HepG2 (cell line): ENCODE results near the gene PODXL. TPM values are rescaled to one million over a fixed set of nuclear protein-coding genes. Genes with fewer than 3 reads are reported as not detected.

ENCODE experiments used
- ATAD3A ChIP-seq: sonication (generic); formaldehyde crosslinking; IDR thresholded peaks from 2 replicates; pipeline ENCODE4 v1.4.0; 2020; ENCODE audit warnings: missing genetic modification reagents
- CAMTA2 ChIP-seq: sonication (generic); formaldehyde crosslinking; IDR thresholded peaks from 2 replicates; pipeline ENCODE4 v1.4.0; 2020; ENCODE audit warnings: mild to moderate bottlenecking, missing genetic modification reagents, borderline replicate concordance
- ETV5 ChIP-seq: IDR thresholded peaks from 2 replicates; pipeline ENCODE4 v1.6.1; 2018; ENCODE audit warnings: missing biosample characterization, missing genetic modification reagents, inconsistent platforms, borderline replicate concordance
- FOXA1 ChIP-seq, 2 experiments: fragments of 450-650 bp in 1 of 2; sonication (generic) in 1 of 2; formaldehyde crosslinking in 1 of 2; IDR thresholded peaks; 2 replicates each; pipeline versions ENCODE4 v1.4.0 to v1.6.1; 2016 to 2020; ENCODE audit warnings: missing genetic modification reagents in 1 of 2
- HOXA7 ChIP-seq: sonication (generic); formaldehyde crosslinking; IDR thresholded peaks from 2 replicates; pipeline ENCODE4 v1.8.1; 2022; ENCODE audit warnings: mild to moderate bottlenecking, missing genetic modification reagents, moderate library complexity
- KDM2A ChIP-seq: sonication (generic); formaldehyde crosslinking; IDR thresholded peaks from 2 replicates; pipeline ENCODE4 v1.4.0; 2020; ENCODE audit warnings: low read depth, missing genetic modification reagents, borderline replicate concordance
- KDM5B ChIP-seq: sonication (generic); formaldehyde crosslinking; IDR thresholded peaks from 2 replicates; pipeline ENCODE4 v1.4.0; 2020; ENCODE audit warnings: missing genetic modification reagents, mild to moderate bottlenecking, borderline replicate concordance
- MXD4 ChIP-seq: IDR thresholded peaks from 2 replicates; pipeline ENCODE4 v1.6.1; 2016; ENCODE audit warnings: mild to moderate bottlenecking, missing biosample characterization, missing genetic modification reagents
- MYNN ChIP-seq: sonication (generic); formaldehyde crosslinking; IDR thresholded peaks from 2 replicates; pipeline ENCODE4 v1.4.0; 2020; ENCODE audit warnings: mild to moderate bottlenecking, low read depth, missing genetic modification reagents
- NR2F6 ChIP-seq, 2 experiments: IDR thresholded peaks; 2 replicates each; pipeline ENCODE4 v1.6.1; 2016; ENCODE audit warnings: antibody characterized with exemption in 1 of 2, mild to moderate bottlenecking in 1 of 2
- POLR2G ChIP-seq: fragments of 200-400 bp; formaldehyde crosslinking; IDR thresholded peaks from 2 replicates; pipeline ENCODE4 v1.6.1; 2018; ENCODE audit warnings: mild to moderate bottlenecking, low read depth, low read length, moderate library complexity
- RCOR2 ChIP-seq: IDR thresholded peaks from 2 replicates; pipeline ENCODE4 v1.6.1; 2016; ENCODE audit warnings: missing biosample characterization, missing genetic modification reagents
- REPIN1 ChIP-seq: sonication (generic); formaldehyde crosslinking; IDR thresholded peaks from 2 replicates; pipeline ENCODE4 v1.8.0; 2022; ENCODE audit warnings: missing genetic modification reagents, low read depth, mild to moderate bottlenecking, borderline replicate concordance
- SALL1 ChIP-seq: sonication (generic); formaldehyde crosslinking; IDR thresholded peaks from 2 replicates; pipeline ENCODE4 v1.8.0; 2022; ENCODE audit warnings: mild to moderate bottlenecking, missing genetic modification reagents
- SCMH1 ChIP-seq: sonication (generic); formaldehyde crosslinking; IDR thresholded peaks from 2 replicates; pipeline ENCODE4 v1.9.0; 2021; ENCODE audit warnings: missing genetic modification reagents, mild to moderate bottlenecking, borderline replicate concordance
- SUZ12 ChIP-seq: fragments of 150-350 bp; IDR thresholded peaks from 2 replicates; pipeline ENCODE4 v1.6.1; 2014; ENCODE audit warnings: low read depth, low read length
- ZNF569 ChIP-seq: sonication (generic); formaldehyde crosslinking; IDR thresholded peaks from 2 replicates; pipeline ENCODE4 v1.5.0; 2020; ENCODE audit warnings: mild to moderate bottlenecking, missing genetic modification reagents, moderate library complexity, borderline replicate concordance
- polyA plus RNA-seq, 8 experiments: library from polyadenylated mRNA; depleted of rRNA in 3 of 8; stranded (reverse) in 7 of 8; unstranded in 1 of 8; fragments of >200 nt; fragmentation: Illumina TruSeq in 4 of 8; extraction: Trizol in 4 of 8; gene quantifications; 2 replicates each; pipeline versions ENCODE4 v1.2.1 to v1.2.3, GENCODE V29; 2011 to 2016; ENCODE audit warnings: low read depth in 4 of 8, missing spikeins in 1 of 8, mixed read lengths in 1 of 8; ENCODE audit not compliant: insufficient read depth in 1 of 8
- total RNA-seq, 5 experiments: library from RNA; depleted of rRNA; stranded (reverse); fragments of >200 nt; fragmentation: Illumina TruSeq; extraction: Trizol; gene quantifications; 2 replicates each; pipeline ENCODE4 v1.2.3, GENCODE V29; 2016; ENCODE audit warnings: low read depth in 1 of 5
- TF ChIP-seq, protein P1 (sequence below): sonication (generic); formaldehyde crosslinking; IDR thresholded peaks from 2 replicates; pipeline ENCODE4 v1.5.1; 2020; ENCODE audit warnings: missing genetic modification reagents, mild to moderate bottlenecking, borderline replicate concordance
- TF ChIP-seq, protein P2 (sequence below): sonication (generic); formaldehyde crosslinking; IDR thresholded peaks from 2 replicates; pipeline ENCODE4 v1.4.0; 2020; ENCODE audit warnings: mild to moderate bottlenecking, missing genetic modification reagents
- TF ChIP-seq, protein P3 (sequence below): sonication (generic); formaldehyde crosslinking; conservative IDR thresholded peaks from 2 replicates; pipeline ENCODE4 v1.4.0; 2020; ENCODE audit warnings: missing genetic modification reagents

PODXL gene
- total and polyA plus RNA-seq, 2 of the 13 experiments (the other 11 are each of a cell fraction or from before 2014, with no cell fraction given) = 0.22 to 0.54 TPM

DNA sequence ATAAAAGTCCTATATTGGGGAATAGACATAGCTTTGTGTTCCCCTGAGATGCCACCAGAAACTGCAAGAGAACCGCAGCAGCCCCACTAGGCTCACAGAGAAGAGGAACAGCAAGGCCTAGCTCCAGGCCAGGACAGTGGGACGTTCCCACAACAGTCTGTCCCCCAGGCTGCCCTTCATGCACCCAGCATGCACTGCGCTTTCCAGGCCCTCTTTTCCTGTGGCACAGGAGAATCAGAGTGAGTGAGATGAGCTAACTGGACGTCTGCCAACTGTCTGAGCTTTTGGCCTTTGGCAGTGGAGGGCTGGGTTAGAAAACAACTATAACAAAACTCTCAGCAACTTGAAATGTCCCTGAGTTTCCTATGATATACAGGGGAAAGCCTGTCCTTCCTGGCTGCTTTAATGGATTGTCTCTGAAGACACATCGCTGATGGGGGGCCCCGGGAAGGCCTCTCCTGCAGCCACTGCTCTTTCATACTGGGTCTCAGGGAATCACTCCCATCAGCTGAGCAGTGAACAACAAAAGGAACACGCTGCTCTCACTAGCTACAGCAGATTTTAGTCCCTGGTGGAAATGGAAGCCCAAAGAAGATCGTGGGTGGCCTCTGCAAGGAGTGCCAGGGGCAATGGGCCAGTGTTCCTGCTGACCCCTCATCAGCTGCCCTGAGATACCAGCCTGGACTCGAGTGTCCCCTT, 53.5 kb downstream of the PODXL start (continued):
- TF ChIP-seq KDM5B (0 out of 2 replicates have a peak, but pooled peaks have one; percentile 31), POLR2G (peak; percentile 70), SCMH1 (CRISPR knock-in tag) (no peak), REPIN1 (0 out of 2 replicates have a peak, but pooled peaks have one; percentile 50), NR2F6 (IDR thresholded peaks at IDR 0.05) (no peak), NR2F6 (CRISPR knock-in tag; IDR thresholded peaks at IDR 0.05) (no peak; the same call in 1 of the 2 replicates), HOXA7 (CRISPR knock-in tag) (no peak), SALL1 (CRISPR knock-in tag) (0 out of 2 replicates have a peak, but pooled peaks have one; percentile 15), ZNF569 (no peak), CAMTA2 (CRISPR knock-in tag) (no peak), MXD4 (CRISPR knock-in tag) (no peak), FOXA1 (IDR thresholded peaks at IDR 0.05) (no peak), FOXA1 (CRISPR knock-in tag; IDR thresholded peaks at IDR 0.05) (no peak), RCOR2 (CRISPR knock-in tag) (no peak), MYNN (no peak), KDM2A (peak; percentile 58), ETV5 (CRISPR knock-in tag) (no peak; the same call in 1 of the 2 replicates), SUZ12 (0 out of 2 replicates have a peak, but pooled peaks have one; percentile 11), ATAD3A (no peak)
- TF ChIP-seq, protein P1, sequence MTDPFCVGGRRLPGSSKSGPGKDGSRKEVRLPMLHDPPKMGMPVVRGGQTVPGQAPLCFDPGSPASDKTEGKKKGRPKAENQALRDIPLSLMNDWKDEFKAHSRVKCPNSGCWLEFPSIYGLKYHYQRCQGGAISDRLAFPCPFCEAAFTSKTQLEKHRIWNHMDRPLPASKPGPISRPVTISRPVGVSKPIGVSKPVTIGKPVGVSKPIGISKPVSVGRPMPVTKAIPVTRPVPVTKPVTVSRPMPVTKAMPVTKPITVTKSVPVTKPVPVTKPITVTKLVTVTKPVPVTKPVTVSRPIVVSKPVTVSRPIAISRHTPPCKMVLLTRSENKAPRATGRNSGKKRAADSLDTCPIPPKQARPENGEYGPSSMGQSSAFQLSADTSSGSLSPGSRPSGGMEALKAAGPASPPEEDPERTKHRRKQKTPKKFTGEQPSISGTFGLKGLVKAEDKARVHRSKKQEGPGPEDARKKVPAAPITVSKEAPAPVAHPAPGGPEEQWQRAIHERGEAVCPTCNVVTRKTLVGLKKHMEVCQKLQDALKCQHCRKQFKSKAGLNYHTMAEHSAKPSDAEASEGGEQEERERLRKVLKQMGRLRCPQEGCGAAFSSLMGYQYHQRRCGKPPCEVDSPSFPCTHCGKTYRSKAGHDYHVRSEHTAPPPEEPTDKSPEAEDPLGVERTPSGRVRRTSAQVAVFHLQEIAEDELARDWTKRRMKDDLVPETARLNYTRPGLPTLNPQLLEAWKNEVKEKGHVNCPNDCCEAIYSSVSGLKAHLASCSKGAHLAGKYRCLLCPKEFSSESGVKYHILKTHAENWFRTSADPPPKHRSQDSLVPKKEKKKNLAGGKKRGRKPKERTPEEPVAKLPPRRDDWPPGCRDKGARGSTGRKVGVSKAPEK (CRISPR knock-in tag) = peak; percentile 29; the same call in 1 of the 2 replicates
- TF ChIP-seq, protein P2, sequence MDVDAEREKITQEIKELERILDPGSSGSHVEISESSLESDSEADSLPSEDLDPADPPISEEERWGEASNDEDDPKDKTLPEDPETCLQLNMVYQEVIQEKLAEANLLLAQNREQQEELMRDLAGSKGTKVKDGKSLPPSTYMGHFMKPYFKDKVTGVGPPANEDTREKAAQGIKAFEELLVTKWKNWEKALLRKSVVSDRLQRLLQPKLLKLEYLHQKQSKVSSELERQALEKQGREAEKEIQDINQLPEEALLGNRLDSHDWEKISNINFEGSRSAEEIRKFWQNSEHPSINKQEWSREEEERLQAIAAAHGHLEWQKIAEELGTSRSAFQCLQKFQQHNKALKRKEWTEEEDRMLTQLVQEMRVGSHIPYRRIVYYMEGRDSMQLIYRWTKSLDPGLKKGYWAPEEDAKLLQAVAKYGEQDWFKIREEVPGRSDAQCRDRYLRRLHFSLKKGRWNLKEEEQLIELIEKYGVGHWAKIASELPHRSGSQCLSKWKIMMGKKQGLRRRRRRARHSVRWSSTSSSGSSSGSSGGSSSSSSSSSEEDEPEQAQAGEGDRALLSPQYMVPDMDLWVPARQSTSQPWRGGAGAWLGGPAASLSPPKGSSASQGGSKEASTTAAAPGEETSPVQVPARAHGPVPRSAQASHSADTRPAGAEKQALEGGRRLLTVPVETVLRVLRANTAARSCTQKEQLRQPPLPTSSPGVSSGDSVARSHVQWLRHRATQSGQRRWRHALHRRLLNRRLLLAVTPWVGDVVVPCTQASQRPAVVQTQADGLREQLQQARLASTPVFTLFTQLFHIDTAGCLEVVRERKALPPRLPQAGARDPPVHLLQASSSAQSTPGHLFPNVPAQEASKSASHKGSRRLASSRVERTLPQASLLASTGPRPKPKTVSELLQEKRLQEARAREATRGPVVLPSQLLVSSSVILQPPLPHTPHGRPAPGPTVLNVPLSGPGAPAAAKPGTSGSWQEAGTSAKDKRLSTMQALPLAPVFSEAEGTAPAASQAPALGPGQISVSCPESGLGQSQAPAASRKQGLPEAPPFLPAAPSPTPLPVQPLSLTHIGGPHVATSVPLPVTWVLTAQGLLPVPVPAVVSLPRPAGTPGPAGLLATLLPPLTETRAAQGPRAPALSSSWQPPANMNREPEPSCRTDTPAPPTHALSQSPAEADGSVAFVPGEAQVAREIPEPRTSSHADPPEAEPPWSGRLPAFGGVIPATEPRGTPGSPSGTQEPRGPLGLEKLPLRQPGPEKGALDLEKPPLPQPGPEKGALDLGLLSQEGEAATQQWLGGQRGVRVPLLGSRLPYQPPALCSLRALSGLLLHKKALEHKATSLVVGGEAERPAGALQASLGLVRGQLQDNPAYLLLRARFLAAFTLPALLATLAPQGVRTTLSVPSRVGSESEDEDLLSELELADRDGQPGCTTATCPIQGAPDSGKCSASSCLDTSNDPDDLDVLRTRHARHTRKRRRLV (CRISPR knock-in tag) = no peak
- TF ChIP-seq, protein P3, sequence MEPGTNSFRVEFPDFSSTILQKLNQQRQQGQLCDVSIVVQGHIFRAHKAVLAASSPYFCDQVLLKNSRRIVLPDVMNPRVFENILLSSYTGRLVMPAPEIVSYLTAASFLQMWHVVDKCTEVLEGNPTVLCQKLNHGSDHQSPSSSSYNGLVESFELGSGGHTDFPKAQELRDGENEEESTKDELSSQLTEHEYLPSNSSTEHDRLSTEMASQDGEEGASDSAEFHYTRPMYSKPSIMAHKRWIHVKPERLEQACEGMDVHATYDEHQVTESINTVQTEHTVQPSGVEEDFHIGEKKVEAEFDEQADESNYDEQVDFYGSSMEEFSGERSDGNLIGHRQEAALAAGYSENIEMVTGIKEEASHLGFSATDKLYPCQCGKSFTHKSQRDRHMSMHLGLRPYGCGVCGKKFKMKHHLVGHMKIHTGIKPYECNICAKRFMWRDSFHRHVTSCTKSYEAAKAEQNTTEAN (CRISPR knock-in tag) = no peak; the same call in 1 of the 2 replicates
